Measurements from ENCODE around the gene MIR17HG. TPM values are rescaled to one million over a fixed set of nuclear protein-coding genes. Genes with fewer than 3 reads are reported as not detected.
"Not testable (repeated sequence)": the region's sequence is repeated elsewhere in the genome, so short reads cannot be mapped to it uniquely, and the experiment has no call there.

Gene MIR17HG
- polyA plus RNA-seq, 1 experiment, result 0.25 TPM

DNA sequence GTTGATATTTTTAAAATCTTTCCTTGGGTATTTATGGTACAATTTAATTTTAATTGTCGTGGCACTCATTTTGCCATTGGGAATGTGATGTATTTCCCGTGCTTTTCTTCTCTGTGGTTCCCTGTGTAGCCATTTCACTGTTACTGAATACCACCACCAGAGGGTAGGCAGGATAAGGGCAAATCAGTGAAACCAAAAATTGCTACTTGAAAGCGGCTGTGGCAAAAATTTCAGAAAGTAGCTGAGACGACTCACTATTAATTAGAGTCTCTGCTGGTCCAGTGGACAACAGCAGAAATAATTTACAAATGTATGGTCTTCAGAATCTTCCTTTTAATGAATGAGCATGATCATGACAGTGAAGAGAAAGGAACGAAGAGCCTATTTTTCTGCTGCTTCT lies 34.4 kb upstream of the MIR17HG start:
- Histone ChIP-seq H3K27me3 (ENCODE audit: control insufficient read depth, insufficient read depth, low read length) (no peaks in the 10 kb centered on the region), H3K36me3 (ENCODE audit: control insufficient read depth, insufficient read depth, low read length) (no peaks in the 10 kb centered on the region), H3K4me3 (ENCODE audit: low read depth, low read length) (no peak overlapping the region)
- DNase-seq (ENCODE audit: low read depth), result no peak
- peak; percentile 39; the same call in 1 of the 2 replicates for TF ChIP-seq CTCF (IDR thresholded peaks at IDR 0.05; ENCODE audit: insufficient read depth, low read depth, low read length)
- POLR2A ChIA-PET, result no interaction called here
- CTCF ChIA-PET, result no interaction called here

DNA sequence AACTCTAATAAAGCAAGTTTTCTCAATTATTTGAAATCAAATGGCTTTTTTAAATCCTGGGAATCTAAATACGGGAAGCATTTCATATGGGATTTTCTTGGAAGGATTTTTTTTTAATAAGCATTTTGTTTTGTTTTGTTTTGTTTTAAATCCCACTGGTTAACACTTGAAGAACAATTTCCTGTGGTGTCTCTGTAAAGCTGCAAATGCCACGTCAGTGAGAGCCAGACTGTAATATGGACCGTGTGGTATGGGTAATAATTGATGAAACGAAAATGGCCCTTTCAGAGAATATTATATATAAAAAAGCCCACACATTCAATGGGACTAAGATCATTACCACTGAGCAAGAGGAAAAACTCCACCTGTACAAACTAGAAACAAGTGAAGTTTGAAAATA lies 33.9 kb upstream of the MIR17HG start:
- ChIA-PET POLR2A (no interaction called here), CTCF (interaction anchor here (0.6 to 0.8 kb wide), 2 partner anchors 28 to 36 kb away, joined by 3 to 4 read pairs; no protein-coding TSS in a partner anchor)
- H3K27me3 ChIP-seq (ENCODE audit: control insufficient read depth, insufficient read depth, low read length), result no peaks in the 10 kb centered on the region
- no peak overlapping the region for H3K4me3 ChIP-seq (ENCODE audit: low read depth, low read length)
- H3K36me3 ChIP-seq (ENCODE audit: control insufficient read depth, insufficient read depth, low read length), result no peaks in the 10 kb centered on the region
- TF ChIP-seq CTCF (IDR thresholded peaks at IDR 0.05; ENCODE audit: insufficient read depth, low read depth, low read length), result no peak
- DNase-seq (ENCODE audit: low read depth), result no peak

GRCh38 chr13:91314888-91315287 lies 32.6 kb upstream of the MIR17HG start:
- DNase-seq (ENCODE audit: low read depth), result no peak
- no peak for TF ChIP-seq CTCF (IDR thresholded peaks at IDR 0.05; ENCODE audit: insufficient read depth, low read depth, low read length)
- POLR2A ChIA-PET, result no interaction called here
- Histone ChIP-seq H3K27me3 (ENCODE audit: control insufficient read depth, insufficient read depth, low read length) (no peaks in the 10 kb centered on the region), H3K36me3 (ENCODE audit: control insufficient read depth, insufficient read depth, low read length) (no peaks in the 10 kb centered on the region), H3K4me3 (ENCODE audit: low read depth, low read length) (no peak overlapping the region)
- CTCF ChIA-PET, result interaction anchor here (0.6 kb wide), 1 partner anchor 13 kb away, joined by 4 read pairs; no protein-coding TSS in a partner anchor

GRCh38 chr13:91318886-91319285 lies 28.6 kb upstream of the MIR17HG start:
- Histone ChIP-seq H3K36me3 (ENCODE audit: control insufficient read depth, insufficient read depth, low read length) (no peaks in the 10 kb centered on the region), H3K27me3 (ENCODE audit: control insufficient read depth, insufficient read depth, low read length) (no peaks in the 10 kb centered on the region), H3K4me3 (ENCODE audit: low read depth, low read length) (no peak overlapping the region)
- no peak for TF ChIP-seq CTCF (IDR thresholded peaks at IDR 0.05; ENCODE audit: insufficient read depth, low read depth, low read length)
- ChIA-PET POLR2A (no interaction called here), CTCF (no interaction called here)
- no peak for DNase-seq (ENCODE audit: low read depth)

- CTCF ChIA-PET, result no interaction called here
- no peak overlapping the region for H3K4me3 ChIP-seq (ENCODE audit: low read depth, low read length)
- no peaks in the 10 kb centered on the region for H3K27me3 ChIP-seq (ENCODE audit: control insufficient read depth, insufficient read depth, low read length)
- no peaks in the 10 kb centered on the region for H3K36me3 ChIP-seq (ENCODE audit: control insufficient read depth, insufficient read depth, low read length)
- DNase-seq (ENCODE audit: low read depth), result no peak
- TF ChIP-seq CTCF (IDR thresholded peaks at IDR 0.05; ENCODE audit: insufficient read depth, low read depth, low read length), result no peak
- POLR2A ChIA-PET, result no interaction called here
Measured at GRCh38 chr13:91319996-91320395, 27.5 kb upstream of the MIR17HG start.

DNA sequence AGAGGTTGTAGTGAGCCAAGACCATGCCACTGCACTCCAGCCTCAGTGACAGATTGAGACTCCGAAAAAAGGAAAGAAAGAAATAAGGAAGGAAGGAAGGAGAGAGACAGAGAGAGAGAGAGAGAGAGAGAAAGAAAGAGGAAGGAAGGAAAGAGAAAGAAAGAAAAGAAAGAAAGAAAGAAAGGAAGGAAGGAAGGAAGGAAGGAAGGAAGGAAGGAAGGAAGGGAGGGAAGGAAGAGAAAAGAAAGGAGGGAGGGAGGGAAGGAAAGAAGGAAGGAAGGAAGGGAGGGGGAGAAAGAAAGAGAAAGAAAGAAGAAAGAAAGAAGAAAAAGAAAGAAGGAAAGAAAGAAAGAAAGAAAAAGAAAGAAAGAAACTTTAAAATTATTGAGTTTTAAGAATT lies 26.5 kb upstream of the MIR17HG start:
- POLR2A ChIA-PET; DNase-seq (ENCODE audit: low read depth); H3K27me3 ChIP-seq (ENCODE audit: control insufficient read depth, insufficient read depth, low read length); H3K36me3 ChIP-seq (ENCODE audit: control insufficient read depth, insufficient read depth, low read length); H3K4me3 ChIP-seq (ENCODE audit: low read depth, low read length); CTCF ChIA-PET: not testable (repeated sequence)

All from BJ (cell line).